Tibial nerve (tissue), 3 donors: Measurements from ENCODE around the gene IGFBPL1.

Source experiments
- CTCF ChIP-seq, 5 experiments: fragments of 200-600 bp in 3 of 5; fragments of 450-650 bp in 2 of 5; sonication (generic) in 3 of 5; IDR thresholded peaks; one replicate each; pipeline ENCODE4 v1.5.1; 2016 to 2019; ENCODE audit warnings: antibody characterized with exemption in 5 of 5, mild to moderate bottlenecking in 3 of 5, moderate library complexity in 2 of 5
- POLR2A ChIP-seq, 2 donors: fragments of 450-650 bp; IDR thresholded peaks; one replicate each; pipeline ENCODE4 v1.6.1; 2017; ENCODE audit warnings: antibody characterized with exemption in 2 of 2, mild to moderate bottlenecking in 2 of 2, moderate library complexity in 2 of 2

GRCh38 chr9:38371495-38371894 is 52.8 kb downstream of the IGFBPL1 start:
- TF ChIP-seq CTCF (IDR thresholded peaks at IDR 0.05) (no peak), POLR2A (IDR thresholded peaks at IDR 0.05) (no peak)
